HG03196 (cell line): ENCODE measurements around the gene CNNM4.

ENCODE experiments used
- ATAC-seq: cut with Tn5 transposase; IDR thresholded peaks from one replicate; pipeline ENCODE4 v1.9.1; 2021; ENCODE audit not compliant: unreplicated experiment

Gene CNNM4

DNA sequence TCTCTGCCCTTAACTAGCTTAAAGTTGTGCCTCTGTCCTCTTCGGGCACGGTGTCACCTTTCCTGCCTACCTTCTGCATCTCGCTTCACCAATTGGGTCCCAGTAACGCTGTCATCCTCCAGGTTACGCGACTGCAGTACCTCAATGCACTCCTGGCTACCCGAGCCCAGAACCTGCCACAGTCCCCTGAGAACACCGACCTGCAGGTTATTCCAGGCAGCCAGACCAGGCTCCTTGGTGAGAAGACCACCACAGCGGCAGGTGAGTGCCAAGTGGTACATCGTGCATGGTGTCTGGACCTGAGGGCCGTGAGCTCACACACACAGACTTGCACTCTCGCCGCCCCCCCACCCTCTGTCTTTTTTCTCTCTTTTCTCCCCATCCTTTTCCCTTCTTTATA lies 68.2 kb downstream of the CNNM4 start:
- no peak for ATAC-seq

- ATAC-seq: no peak
Measured at GRCh38 chr2:96830044-96830562, 69.4 kb downstream of the CNNM4 start.

GRCh38 chr2:96831679-96832078 lies 71.0 kb downstream of the CNNM4 start:
- ATAC-seq: no peak

DNA sequence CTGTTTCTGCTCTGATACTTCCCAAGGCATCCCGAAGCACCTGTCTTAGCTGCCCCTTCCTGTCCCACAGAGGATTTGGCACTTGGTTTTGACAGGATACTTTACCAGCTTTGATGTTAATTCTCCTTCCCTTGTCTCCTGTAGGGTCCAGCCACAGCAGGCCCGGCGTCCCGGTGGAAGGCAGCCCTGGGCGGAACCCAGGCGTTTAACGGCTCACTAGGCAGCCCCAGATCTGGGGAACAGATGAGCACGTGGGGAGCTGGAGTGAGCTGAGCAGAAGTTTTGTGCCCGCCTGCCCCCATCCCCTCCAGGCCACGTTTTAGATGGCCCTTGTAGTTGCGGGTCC lies 71.7 kb downstream of the CNNM4 start:
- no peak for ATAC-seq

DNA sequence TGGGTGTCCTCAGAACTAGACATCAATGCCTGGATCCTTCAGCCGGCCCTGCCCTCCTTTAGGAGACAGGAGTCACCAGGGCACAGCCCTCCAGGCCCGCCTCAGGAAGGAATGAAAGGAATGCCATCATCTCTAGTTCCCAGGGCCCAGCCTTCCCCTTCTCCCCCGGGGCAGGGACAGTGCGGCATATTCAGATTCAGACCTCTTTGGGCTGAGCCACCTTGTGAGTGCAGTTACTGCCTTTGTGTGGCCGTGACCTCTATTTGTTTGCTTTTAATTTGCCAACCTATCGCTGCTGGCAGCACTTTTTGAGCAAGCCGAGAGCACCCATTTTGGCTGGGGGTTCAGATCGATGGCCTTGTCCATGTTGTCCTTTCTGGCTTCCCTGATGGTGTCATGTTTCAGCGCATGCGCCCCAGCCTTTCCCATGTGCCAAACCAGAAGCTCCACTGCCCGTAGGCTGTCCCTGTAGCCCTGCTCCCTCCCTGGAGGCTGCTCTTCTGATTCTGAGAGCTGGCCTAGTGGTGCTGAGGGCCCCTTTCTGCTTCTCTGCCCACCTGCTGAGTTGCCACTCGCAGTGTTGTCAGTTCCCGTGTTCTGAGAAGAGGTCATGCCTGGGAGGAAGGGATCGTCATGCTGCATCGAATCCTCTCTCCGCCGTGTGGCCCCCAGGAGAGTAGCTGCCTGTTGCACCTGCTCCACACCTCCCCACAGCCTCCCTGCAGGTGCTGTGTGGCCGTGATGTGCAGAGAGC lies 72.2 kb downstream of the CNNM4 start:
- ATAC-seq: no peak

DNA sequence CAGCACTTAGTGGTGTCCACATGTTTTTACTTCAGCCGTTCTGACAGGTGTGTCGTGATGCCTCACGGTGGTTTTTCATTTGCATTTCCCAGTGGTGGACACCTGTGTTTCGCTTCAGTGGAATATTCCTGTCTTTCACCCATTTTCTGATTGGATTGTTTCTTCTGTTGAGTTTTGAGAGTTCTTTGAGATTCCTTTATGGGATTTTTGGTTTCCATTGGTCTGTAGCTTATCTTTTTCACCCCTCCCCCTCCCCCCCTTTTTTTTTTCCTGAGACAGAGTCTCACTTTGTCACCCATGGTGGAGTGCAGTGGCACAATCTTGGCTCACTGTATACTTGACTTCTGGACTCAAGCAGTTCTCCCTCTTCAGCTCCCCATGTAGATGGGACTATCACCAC lies 75.1 kb downstream of the CNNM4 start:
- no peak for ATAC-seq

DNA sequence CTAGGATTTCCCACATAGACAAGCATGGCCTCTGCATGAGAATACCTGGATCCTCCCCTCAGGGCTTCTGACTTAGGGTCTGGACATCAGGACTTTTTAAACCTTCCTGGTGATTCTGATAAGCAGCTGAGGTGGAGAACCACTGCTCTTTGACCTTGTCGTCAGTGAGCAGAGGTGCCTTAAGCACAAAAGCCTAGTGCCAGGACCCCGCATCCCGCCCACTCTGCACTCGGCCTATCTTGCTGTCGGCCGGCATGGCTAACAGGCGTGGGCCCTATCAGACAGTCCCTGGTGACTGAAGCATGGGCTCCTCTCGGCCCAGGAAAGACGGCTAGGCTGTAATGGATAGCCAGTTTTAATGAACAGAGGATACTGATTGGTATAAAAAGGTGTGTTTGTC lies 76.9 kb downstream of the CNNM4 start:
- no peak for ATAC-seq

GRCh38 chr2:96838345-96839292 lies 77.9 kb downstream of the CNNM4 start:
- ATAC-seq: no peak

GRCh38 chr2:96839293-96839874 lies 78.7 kb downstream of the CNNM4 start:
- ATAC-seq: peak; percentile 62

- no peak for ATAC-seq
Measured at GRCh38 chr2:96839875-96840850, 79.5 kb downstream of the CNNM4 start.

DNA sequence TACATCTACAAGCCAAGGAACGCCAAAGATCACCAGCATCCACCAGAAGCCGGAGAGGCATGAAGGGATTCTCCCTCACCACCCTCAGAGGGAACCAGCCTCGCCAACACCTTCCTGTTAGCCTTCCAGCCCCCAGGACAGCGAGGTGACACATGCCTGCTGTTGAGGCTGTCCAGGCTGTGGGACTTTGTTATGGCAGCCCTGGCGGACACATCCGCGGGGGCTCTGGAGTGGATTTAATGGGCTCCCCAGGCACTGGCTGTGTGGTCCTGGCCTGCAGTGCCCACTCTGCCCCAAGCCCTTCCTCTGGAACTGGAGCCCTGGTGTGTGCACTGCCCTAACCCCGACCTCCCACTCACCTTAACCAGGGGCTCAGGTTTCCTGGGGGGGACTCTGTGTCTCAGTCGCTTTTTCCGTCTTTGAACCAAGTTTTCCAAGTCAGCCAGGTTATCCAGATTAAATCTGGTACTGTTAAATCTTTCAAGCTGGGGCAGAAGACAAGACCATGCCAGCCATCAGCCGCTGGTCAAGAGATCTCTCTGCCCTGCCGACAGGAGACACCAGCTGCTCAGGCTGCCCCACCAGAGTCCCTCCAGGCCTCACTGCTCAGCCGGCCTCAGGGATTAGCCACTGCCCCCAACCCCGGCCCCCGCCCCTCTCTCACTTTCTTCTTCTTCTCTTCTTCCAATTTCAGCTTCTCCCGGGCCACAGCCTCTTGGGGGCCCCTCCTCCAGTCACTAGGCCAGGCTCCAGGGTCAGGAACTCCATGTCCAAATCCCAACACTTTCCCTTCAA lies 81.2 kb downstream of the CNNM4 start:
- no peak for ATAC-seq

- ATAC-seq: no peak
Measured at GRCh38 chr2:96842600-96842999, 81.9 kb downstream of the CNNM4 start.

GRCh38 chr2:96843538-96844268 lies 83.0 kb downstream of the CNNM4 start, which contains the start of gene ANKRD23:
TSS of gene ANKRD23 (minus strand) at chr2:96844021. CDS start at chr2:96843992, 29 bp downstream.
- no peak for ATAC-seq

- ATAC-seq: no peak
Measured at GRCh38 chr2:96844405-96844808, 83.7 kb downstream of the CNNM4 start.

DNA sequence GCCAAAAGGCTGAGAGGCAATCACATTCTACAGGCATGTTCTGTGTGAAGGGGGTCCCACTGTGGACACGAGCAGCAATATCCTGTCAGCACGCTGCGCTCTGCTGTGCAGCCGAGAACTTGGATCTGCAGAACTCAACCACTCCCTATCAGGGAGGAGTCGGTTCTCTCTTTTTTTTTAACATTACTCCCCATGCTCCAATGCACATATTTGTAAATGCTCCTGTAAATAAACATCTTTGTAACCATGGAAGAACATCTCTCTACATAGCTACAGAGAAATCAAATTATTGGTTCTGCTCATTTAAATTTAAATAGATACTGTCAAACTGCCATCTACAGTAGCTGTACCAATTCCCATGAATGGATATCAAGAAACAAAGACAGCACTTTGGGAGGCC lies 86.1 kb downstream of the CNNM4 start:
- ATAC-seq: no peak

GRCh38 chr2:96847586-96847985 lies 86.9 kb downstream of the CNNM4 start:
- no peak for ATAC-seq

DNA sequence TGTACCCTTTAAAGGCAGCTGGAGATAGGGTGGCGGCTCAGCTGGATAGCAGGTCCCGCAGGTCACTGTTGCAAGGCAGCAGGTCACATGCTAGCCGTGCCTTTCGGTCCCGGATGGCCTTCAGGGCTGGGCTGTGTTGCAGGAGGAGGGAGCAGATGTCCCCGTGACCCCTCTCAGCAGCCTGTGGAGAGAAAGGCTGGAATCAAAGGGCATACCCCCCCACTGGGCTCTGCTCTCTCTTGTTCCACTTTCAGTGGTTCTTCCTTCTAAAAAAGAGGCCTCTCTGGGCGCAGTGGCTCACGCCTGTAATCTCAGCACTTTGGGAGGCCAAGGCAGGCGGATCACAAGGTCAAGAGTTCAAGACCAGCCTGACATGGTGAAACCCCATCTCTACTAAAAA lies 87.6 kb downstream of the CNNM4 start:
- no peak for ATAC-seq

- no peak for ATAC-seq
Measured at GRCh38 chr2:96852667-96853066, 92.0 kb downstream of the CNNM4 start.

- ATAC-seq: no peak
Measured at GRCh38 chr2:96853321-96853720, 92.6 kb downstream of the CNNM4 start.
